Upper lobe of left lung (tissue), 4 donors: ENCODE measurements around the gene ATP6V0E2.

Source experiments
- POLR2A ChIP-seq, 4 donors: fragments of 450-650 bp; IDR thresholded peaks; one replicate each; pipeline ENCODE4 v1.5.1; 2016 to 2017; ENCODE audit warnings: antibody characterized with exemption in 4 of 4, mild to moderate bottlenecking in 2 of 4
- TF ChIP-seq, protein P1 (sequence below), 6 experiments: fragments of 450-650 bp in 4 of 6; fragments of 200-600 bp in 2 of 6; sonication (generic) in 2 of 6; IDR thresholded peaks; one replicate each; pipeline ENCODE4 v1.5.1; 2016 to 2019; ENCODE audit warnings: antibody characterized with exemption in 6 of 6

DNA sequence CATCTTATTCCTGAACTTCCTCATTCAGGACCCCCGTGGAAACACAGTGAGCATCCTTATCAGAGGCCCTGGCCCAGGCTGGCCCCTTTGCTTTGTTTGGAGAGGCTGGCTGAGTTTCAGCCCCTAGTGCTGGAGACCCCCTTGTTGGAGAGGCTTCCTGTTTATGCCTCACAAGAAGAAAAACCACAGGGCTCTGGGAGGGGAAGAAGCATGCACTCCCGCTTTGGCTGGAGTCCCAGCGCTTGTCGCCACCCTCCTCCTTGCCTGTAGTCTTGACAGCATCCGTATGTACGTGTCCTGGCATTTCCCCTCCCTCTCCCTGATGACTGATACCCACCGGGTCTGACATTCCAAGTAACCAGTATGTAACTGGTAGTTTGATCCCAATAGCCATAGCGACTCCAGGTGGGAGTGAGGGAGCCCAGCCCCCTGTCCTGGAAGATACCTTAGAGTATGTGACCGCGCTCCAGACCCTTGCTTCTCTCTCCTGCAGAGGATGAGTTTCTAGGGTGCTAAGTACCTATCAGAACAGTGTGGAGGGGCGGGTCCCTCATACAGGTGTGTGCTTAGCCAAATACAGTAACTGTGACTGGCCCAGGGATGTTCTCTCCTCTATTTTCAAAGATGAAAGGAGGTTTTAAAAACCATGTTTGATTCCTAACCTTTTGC, 6.9 kb upstream of the ATP6V0E2 start:
- TF ChIP-seq POLR2A (IDR thresholded peaks at IDR 0.05), result no peak
- TF ChIP-seq, protein P1, sequence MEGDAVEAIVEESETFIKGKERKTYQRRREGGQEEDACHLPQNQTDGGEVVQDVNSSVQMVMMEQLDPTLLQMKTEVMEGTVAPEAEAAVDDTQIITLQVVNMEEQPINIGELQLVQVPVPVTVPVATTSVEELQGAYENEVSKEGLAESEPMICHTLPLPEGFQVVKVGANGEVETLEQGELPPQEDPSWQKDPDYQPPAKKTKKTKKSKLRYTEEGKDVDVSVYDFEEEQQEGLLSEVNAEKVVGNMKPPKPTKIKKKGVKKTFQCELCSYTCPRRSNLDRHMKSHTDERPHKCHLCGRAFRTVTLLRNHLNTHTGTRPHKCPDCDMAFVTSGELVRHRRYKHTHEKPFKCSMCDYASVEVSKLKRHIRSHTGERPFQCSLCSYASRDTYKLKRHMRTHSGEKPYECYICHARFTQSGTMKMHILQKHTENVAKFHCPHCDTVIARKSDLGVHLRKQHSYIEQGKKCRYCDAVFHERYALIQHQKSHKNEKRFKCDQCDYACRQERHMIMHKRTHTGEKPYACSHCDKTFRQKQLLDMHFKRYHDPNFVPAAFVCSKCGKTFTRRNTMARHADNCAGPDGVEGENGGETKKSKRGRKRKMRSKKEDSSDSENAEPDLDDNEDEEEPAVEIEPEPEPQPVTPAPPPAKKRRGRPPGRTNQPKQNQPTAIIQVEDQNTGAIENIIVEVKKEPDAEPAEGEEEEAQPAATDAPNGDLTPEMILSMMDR (IDR thresholded peaks at IDR 0.05), result no peak
